Measurements from ENCODE around the gene SLC35A2.

The SLC35A2 gene

DNA sequence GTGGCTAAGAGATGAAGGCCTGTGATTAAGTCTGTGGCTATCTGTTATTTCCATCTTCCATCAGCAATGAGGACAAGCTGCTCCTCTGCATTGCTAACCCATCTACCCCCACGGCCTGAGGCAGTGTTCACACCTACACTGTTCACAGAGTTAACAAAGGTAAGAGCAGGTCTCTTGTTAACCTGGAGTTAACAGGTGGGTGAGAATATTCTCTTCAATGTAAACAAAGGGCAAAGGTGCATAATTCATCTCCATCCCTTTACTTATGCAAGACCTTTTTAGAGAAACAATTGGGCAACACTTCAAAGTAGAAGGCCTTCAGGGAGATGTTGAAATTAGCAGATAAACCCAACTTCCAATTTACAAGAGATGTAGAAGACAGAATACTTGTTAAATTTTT, 2.8 kb downstream of the SLC35A2 start:
- no peak for DNase-seq (ENCODE audit: low spot score)
- TF ChIP-seq, protein P1, sequence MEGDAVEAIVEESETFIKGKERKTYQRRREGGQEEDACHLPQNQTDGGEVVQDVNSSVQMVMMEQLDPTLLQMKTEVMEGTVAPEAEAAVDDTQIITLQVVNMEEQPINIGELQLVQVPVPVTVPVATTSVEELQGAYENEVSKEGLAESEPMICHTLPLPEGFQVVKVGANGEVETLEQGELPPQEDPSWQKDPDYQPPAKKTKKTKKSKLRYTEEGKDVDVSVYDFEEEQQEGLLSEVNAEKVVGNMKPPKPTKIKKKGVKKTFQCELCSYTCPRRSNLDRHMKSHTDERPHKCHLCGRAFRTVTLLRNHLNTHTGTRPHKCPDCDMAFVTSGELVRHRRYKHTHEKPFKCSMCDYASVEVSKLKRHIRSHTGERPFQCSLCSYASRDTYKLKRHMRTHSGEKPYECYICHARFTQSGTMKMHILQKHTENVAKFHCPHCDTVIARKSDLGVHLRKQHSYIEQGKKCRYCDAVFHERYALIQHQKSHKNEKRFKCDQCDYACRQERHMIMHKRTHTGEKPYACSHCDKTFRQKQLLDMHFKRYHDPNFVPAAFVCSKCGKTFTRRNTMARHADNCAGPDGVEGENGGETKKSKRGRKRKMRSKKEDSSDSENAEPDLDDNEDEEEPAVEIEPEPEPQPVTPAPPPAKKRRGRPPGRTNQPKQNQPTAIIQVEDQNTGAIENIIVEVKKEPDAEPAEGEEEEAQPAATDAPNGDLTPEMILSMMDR (IDR thresholded peaks at IDR 0.05; ENCODE audit: extremely low read depth, missing control alignments): no peak

DNA sequence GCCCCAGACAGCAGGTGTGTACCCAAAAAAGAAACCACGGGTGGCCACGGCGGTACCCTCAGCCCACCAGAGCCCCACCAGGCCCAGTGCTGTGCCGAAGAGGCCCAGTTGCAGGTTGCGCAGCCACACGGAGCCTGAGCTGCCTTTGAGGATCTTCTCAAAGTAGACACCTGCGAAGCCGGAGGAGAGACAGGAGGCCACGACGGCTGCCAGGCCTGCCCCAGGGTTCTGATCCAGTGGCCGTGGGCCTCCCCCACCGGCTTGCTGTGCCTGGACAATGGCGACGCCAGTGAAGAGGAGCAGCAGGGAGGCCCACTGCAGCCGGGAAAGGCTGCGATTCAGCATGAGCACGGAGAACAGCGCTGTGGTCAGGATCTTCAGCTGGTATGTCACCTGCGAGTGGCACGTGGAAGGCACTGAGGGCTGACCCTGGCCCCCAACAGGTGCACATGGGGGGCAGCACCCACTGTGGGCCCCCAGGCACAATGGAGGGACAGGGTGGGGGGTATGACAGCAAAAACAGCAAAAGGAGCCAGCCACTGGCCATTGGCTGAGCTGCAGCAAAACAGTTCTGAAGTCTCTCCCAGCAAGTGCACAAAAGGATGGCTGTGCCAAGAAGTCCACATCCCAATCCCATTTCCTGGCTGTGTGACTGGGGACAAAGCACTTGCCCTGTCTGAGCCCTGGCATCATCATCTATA, 6.2 kb downstream of the SLC35A2 start:
- DNase-seq (ENCODE audit: low spot score): no peak
- TF ChIP-seq, protein P1 (IDR thresholded peaks at IDR 0.05; ENCODE audit: extremely low read depth, missing control alignments): no peak

DNA sequence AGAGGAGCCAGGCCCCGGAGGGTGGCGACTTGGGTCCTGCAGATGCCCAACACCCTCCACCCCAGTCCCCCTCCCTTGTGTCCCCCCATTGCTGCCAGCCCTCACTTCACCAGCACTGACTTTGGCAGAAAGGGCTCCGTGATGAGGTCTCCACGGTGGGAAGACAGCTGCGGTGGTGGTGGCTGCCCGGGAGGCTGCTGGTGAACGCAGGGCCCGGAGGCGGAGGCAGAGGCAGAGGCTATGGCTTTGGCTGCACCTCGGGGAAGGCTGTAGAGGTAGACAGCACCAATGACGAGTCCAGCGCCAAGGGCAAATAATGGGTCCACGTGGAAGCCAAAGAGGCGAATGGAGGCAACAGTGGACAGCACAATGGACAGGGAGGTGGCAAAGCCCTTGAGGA, 6.8 kb downstream of the SLC35A2 start:
- no peak for DNase-seq (ENCODE audit: low spot score)

DNA sequence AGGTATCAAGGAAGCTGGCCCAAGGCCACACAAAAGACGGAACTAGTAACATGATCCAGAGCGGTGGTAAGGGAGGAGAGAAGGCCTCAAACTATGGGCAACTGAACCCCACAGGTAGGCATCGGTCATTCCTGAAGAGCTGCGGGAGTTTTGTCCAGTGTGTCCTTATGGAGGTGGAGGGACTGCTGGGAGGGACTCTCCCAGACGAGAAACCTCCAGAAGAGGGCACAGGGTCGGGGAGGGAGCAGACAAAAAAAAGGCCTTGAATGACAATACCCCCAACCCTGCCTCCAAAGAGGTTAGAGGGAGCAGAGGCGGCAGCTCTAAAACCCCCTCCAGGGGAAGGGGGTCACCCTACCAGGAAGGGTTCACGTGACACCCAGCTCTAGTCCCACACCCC, 7.3 kb downstream of the SLC35A2 start:
- TF ChIP-seq, protein P1 (IDR thresholded peaks at IDR 0.05; ENCODE audit: extremely low read depth, missing control alignments): no peak
- no peak for DNase-seq (ENCODE audit: low spot score)

More for the DNA sequence above, 6.8 kb downstream of the SLC35A2 start:
- TF ChIP-seq, protein P1 (IDR thresholded peaks at IDR 0.05; ENCODE audit: extremely low read depth, missing control alignments): no peak

DNA sequence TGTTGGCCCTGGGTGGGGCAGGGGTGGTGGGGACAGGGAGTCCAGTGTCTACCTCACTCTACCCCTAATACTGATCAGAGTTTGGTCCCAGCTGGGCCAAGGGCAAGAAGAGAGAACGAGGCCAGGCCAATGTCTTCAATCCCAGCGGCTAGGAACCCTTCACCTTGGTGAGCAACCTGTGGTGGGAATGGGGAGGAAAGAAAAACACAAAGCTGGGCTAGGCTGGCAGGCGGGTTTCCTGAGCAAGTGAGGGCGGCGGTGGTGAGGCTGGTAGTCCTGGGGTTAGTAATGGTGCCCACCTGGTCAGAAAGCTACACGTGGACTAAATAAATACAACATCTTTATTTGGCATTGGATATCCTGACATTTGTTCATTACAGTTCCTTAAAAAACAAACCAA, 8.2 kb downstream of the SLC35A2 start:
- TF ChIP-seq, protein P1 (IDR thresholded peaks at IDR 0.05; ENCODE audit: extremely low read depth, missing control alignments): no peak
- no peak for DNase-seq (ENCODE audit: low spot score)

DNA sequence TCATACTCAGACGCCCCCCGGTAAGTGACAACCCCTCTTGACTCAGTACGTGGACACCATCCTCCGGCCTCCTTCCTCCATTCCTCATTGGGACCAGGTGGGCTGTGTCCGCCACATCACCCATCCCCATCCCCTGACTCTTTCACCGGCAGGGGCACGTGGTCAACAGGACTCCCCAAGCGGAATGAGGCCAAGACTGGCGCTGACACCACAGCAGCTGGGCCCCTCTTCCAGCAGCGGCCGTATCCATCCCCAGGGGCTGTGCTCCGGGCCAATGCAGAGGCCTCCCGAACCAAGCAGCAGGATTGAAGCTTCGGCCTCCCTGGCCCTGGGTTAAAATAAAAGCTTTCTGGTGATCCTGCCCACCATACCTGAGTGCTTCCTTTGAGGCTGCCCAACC, 8.7 kb downstream of the SLC35A2 start:
- TF ChIP-seq, protein P1 (IDR thresholded peaks at IDR 0.05; ENCODE audit: extremely low read depth, missing control alignments): no peak
- no peak for DNase-seq (ENCODE audit: low spot score)

DNA sequence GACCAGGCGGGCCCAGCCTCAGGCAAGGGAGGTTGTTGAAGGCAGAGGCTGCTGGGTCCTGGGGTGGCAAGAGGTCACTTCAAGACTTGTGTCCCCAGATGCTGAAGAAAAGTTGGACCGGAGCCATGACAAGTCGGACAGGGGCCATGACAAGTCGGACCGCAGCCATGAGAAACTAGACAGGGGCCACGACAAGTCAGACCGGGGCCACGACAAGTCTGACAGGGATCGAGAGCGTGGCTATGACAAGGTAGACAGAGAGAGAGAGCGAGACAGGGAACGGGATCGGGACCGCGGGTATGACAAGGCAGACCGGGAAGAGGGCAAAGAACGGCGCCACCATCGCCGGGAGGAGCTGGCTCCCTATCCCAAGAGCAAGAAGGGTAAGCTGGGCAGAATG, 9.3 kb downstream of the SLC35A2 start:
- no peak for DNase-seq (ENCODE audit: low spot score)
- TF ChIP-seq, protein P1 (IDR thresholded peaks at IDR 0.05; ENCODE audit: extremely low read depth, missing control alignments): no peak
